Measurements from ENCODE around the gene CDH23.

The CDH23 gene

DNA sequence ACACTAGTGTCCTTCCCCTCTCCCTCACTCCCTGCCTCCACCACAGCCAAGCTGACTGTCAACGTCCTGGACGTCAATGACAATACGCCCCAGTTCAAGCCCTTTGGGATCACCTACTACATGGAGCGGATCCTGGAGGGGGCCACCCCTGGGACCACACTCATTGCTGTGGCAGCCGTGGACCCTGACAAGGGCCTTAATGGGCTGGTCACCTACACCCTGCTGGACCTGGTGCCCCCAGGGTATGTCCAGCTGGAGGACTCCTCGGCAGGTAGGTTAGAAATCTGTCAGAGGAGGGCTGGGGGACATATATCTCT is 401.5 kb downstream of the CDH23 start:
- no peak overlapping the region for H3K27ac ChIP-seq (ENCODE audit: low read length)
- no peaks in the 10 kb centered on the region; the same call in 1 of the 2 replicates for H3K27me3 ChIP-seq (ENCODE audit: insufficient read depth, low read length)
- no peak overlapping the region for H3K9ac ChIP-seq (ENCODE audit: low read depth, low read length)

DNA sequence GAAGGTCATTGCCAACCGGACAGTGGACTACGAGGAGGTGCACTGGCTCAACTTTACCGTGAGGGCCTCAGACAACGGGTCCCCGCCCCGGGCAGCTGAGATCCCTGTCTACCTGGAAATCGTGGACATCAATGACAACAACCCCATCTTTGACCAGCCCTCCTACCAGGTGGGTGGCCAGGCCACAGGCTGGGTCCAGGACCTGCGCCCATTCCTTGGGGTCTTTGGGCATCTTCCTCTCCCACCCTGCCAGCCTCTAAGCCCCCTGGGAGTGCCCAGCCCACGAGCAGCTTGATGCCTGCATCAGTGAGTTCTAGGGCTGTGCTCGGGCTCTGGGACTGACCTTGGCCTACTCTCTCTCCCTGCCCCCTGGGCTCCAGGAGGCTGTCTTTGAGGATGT is 402.4 kb downstream of the CDH23 start:
- H3K4me1 ChIP-seq (ENCODE audit: insufficient read depth, low read length) = no peaks in the 10 kb centered on the region

More for the DNA sequence above, 401.5 kb downstream of the CDH23 start:
- Histone ChIP-seq H3K4me1 (ENCODE audit: insufficient read depth, low read length) (no peaks in the 10 kb centered on the region), H3K36me3 (ENCODE audit: insufficient read depth, low read depth, low read length) (no peaks in the 10 kb centered on the region), H3K9me3 (ENCODE audit: insufficient read depth, low read depth, low read length) (no peaks in the 10 kb centered on the region), H3K4me3 (ENCODE audit: low read length) (no peak overlapping the region)

GRCh38 chr10:71799608-71800453 is 403.1 kb downstream of the CDH23 start:
- Histone ChIP-seq H3K36me3 (ENCODE audit: insufficient read depth, low read depth, low read length) (no peaks in the 10 kb centered on the region), H3K9ac (ENCODE audit: low read depth, low read length) (no peak overlapping the region), H3K4me1 (ENCODE audit: insufficient read depth, low read length) (no peaks in the 10 kb centered on the region), H3K9me3 (ENCODE audit: insufficient read depth, low read depth, low read length) (no peaks in the 10 kb centered on the region), H3K27ac (ENCODE audit: low read length) (no peak overlapping the region), H3K4me3 (ENCODE audit: low read length) (no peak overlapping the region), H3K27me3 (ENCODE audit: insufficient read depth, low read length) (peaks cover 9% of the 10 kb centered on the region)

More for the DNA sequence above, 402.4 kb downstream of the CDH23 start:
- peaks cover 2% of the 10 kb centered on the region for H3K27me3 ChIP-seq (ENCODE audit: insufficient read depth, low read length)
- H3K9ac ChIP-seq (ENCODE audit: low read depth, low read length) = no peak overlapping the region
- H3K36me3 ChIP-seq (ENCODE audit: insufficient read depth, low read depth, low read length) = no peaks in the 10 kb centered on the region
- H3K4me3 ChIP-seq (ENCODE audit: low read length) = no peak overlapping the region
- no peak overlapping the region for H3K27ac ChIP-seq (ENCODE audit: low read length)
- no peaks in the 10 kb centered on the region for H3K9me3 ChIP-seq (ENCODE audit: insufficient read depth, low read depth, low read length)

- Histone ChIP-seq H3K27ac (ENCODE audit: low read length) (no peak overlapping the region), H3K9me3 (ENCODE audit: insufficient read depth, low read depth, low read length) (no peaks in the 10 kb centered on the region), H3K4me1 (ENCODE audit: insufficient read depth, low read length) (no peaks in the 10 kb centered on the region), H3K27me3 (ENCODE audit: insufficient read depth, low read length) (peaks cover 22% of the 10 kb centered on the region), H3K36me3 (ENCODE audit: insufficient read depth, low read depth, low read length) (no peaks in the 10 kb centered on the region), H3K4me3 (ENCODE audit: low read length) (no peak overlapping the region), H3K9ac (ENCODE audit: low read depth, low read length) (no peak overlapping the region)
Measured at GRCh38 chr10:71801361-71801760, 404.6 kb downstream of the CDH23 start.

DNA sequence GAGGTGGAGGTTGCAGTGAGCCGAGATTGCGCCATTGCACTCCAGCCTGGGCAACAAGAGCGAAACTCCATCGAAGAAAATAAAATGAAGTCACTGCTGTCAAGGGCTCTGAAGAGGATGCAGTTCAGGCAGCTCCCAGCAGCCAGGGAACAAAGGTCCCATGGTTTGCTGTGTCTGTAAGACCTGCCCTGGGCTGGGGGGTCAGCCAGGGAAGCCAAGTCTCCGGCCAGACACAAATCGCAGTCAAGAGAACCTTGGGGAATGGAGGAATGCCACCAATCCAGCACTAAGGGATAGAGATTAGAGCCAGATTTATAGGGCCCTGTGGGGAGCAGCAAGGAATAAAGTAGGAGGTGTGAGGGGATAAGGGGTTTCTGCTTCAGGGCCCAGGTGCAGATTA is 405.5 kb downstream of the CDH23 start:
- H3K9me3 ChIP-seq (ENCODE audit: insufficient read depth, low read depth, low read length) = no peaks in the 10 kb centered on the region
- peaks cover 22% of the 10 kb centered on the region for H3K27me3 ChIP-seq (ENCODE audit: insufficient read depth, low read length)
- no peak overlapping the region for H3K27ac ChIP-seq (ENCODE audit: low read length)
- H3K9ac ChIP-seq (ENCODE audit: low read depth, low read length) = no peak overlapping the region
- H3K36me3 ChIP-seq (ENCODE audit: insufficient read depth, low read depth, low read length) = no peaks in the 10 kb centered on the region
- no peaks in the 10 kb centered on the region for H3K4me1 ChIP-seq (ENCODE audit: insufficient read depth, low read length)
- no peak overlapping the region for H3K4me3 ChIP-seq (ENCODE audit: low read length)

- H3K9ac ChIP-seq (ENCODE audit: low read depth, low read length) = no peak overlapping the region
- H3K4me3 ChIP-seq (ENCODE audit: low read length) = no peak overlapping the region
- H3K27ac ChIP-seq (ENCODE audit: low read length) = no peak overlapping the region
- H3K9me3 ChIP-seq (ENCODE audit: insufficient read depth, low read depth, low read length) = no peaks in the 10 kb centered on the region
- H3K36me3 ChIP-seq (ENCODE audit: insufficient read depth, low read depth, low read length) = no peaks in the 10 kb centered on the region
- peaks cover 22% of the 10 kb centered on the region for H3K27me3 ChIP-seq (ENCODE audit: insufficient read depth, low read length)
- H3K4me1 ChIP-seq (ENCODE audit: insufficient read depth, low read length) = no peaks in the 10 kb centered on the region
Measured at GRCh38 chr10:71802715-71803488, 406.2 kb downstream of the CDH23 start.

- Histone ChIP-seq H3K36me3 (ENCODE audit: insufficient read depth, low read depth, low read length) (no peaks in the 10 kb centered on the region), H3K9me3 (ENCODE audit: insufficient read depth, low read depth, low read length) (no peaks in the 10 kb centered on the region), H3K9ac (ENCODE audit: low read depth, low read length) (no peak overlapping the region), H3K27me3 (ENCODE audit: insufficient read depth, low read length) (peaks cover 22% of the 10 kb centered on the region), H3K27ac (ENCODE audit: low read length) (no peak overlapping the region), H3K4me1 (ENCODE audit: insufficient read depth, low read length) (no peaks in the 10 kb centered on the region), H3K4me3 (ENCODE audit: low read length) (no peak overlapping the region)
Measured at GRCh38 chr10:71804077-71804476, 407.4 kb downstream of the CDH23 start.

GRCh38 chr10:71805776-71806703 is 409.3 kb downstream of the CDH23 start:
- Histone ChIP-seq H3K4me1 (ENCODE audit: insufficient read depth, low read length) (no peaks in the 10 kb centered on the region), H3K27me3 (ENCODE audit: insufficient read depth, low read length) (peaks cover 22% of the 10 kb centered on the region), H3K4me3 (ENCODE audit: low read length) (peak overlapping the region; percentile 15; the same call in 1 of the 2 replicates), H3K27ac (ENCODE audit: low read length) (no peak overlapping the region), H3K9me3 (ENCODE audit: insufficient read depth, low read depth, low read length) (no peaks in the 10 kb centered on the region), H3K36me3 (ENCODE audit: insufficient read depth, low read depth, low read length) (no peaks in the 10 kb centered on the region), H3K9ac (ENCODE audit: low read depth, low read length) (no peak overlapping the region)

DNA sequence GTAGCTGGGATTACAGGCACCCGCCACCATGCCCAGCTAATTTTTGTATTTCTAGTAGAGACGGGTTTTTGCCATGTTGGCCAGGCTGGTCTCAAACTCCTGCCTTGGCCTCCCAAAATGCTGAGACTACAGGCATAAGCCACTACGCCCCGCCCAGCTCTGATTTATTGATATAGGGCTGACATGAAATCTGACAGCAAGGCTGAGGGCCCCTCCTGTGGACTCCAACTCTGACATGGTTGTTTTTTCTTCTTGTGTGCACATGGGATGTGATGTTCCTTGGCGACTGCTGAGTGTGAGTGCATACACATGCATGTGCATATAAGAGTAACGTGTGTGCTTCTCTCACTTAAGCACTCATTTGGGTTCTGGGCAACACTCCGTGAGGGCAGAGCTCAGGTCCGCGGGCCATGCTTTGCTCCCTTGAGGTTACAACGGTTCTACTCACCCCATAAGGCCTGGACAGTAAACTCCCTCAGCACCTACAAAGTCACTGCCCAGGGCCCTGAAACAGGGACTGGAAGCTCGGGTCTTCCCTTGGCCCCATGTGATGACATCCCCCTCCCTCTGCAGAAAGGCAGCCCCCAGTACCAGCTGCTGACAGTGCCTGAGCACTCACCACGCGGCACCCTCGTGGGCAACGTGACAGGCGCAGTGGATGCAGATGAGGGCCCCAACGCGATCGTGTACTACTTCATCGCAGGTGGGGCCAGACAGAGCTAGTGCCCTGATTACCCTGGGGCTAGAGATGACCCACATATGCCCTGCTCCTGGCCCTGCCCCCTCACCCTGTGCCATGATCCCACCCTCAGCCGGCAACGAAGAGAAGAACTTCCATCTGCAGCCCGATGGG is 410.2 kb downstream of the CDH23 start:
- Histone ChIP-seq H3K9me3 (ENCODE audit: insufficient read depth, low read depth, low read length) (no peaks in the 10 kb centered on the region), H3K36me3 (ENCODE audit: insufficient read depth, low read depth, low read length) (no peaks in the 10 kb centered on the region), H3K9ac (ENCODE audit: low read depth, low read length) (no peak overlapping the region), H3K27ac (ENCODE audit: low read length) (no peak overlapping the region), H3K4me3 (ENCODE audit: low read length) (no peak overlapping the region), H3K27me3 (ENCODE audit: insufficient read depth, low read length) (peaks cover 22% of the 10 kb centered on the region), H3K4me1 (ENCODE audit: insufficient read depth, low read length) (no peaks in the 10 kb centered on the region)

DNA sequence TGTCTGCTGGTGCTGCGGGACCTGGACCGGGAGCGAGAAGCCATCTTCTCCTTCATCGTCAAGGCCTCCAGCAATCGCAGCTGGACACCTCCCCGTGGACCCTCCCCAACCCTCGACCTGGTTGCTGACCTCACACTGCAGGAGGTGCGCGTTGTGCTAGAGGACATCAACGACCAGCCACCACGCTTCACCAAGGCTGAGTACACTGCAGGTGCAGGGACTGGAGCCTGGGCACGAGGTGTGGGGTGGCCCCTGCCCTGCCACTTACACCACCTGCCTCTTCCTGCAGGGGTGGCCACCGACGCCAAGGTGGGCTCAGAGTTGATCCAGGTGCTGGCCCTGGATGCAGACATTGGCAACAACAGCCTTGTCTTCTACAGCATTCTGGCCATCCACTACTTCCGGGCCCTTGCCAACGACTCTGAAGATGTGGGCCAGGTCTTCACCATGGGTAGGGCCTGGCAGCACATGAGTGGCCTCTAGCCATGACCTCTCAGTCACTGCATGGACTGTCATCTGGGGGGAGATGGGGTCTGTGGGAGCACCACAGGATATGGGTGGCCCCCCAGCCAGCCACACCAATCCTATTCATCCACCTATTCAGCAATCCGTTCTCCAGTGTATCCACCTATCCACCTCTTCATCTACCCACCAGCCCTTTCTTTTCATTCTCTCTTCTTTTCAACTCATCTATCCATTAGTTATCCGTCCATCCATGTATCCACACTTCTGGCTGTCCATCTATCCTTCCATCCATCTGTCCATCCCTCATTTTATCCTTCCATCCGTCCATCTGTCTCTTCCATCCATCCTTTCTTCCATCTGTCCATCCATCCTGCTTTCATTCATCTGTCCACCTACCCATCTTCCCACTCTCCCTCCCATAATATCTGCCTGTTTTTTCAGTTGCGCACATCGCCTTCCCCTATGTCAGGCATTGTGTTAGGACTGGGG is 411.1 kb downstream of the CDH23 start:
- Histone ChIP-seq H3K9me3 (ENCODE audit: insufficient read depth, low read depth, low read length) (no peaks in the 10 kb centered on the region), H3K27me3 (ENCODE audit: insufficient read depth, low read length) (peaks cover 22% of the 10 kb centered on the region), H3K4me3 (ENCODE audit: low read length) (no peak overlapping the region), H3K9ac (ENCODE audit: low read depth, low read length) (no peak overlapping the region), H3K4me1 (ENCODE audit: insufficient read depth, low read length) (no peaks in the 10 kb centered on the region), H3K27ac (ENCODE audit: low read length) (no peak overlapping the region), H3K36me3 (ENCODE audit: insufficient read depth, low read depth, low read length) (no peaks in the 10 kb centered on the region)

All from iPS-20b (cell line).